ENCODE data around the gene SDC1. TPM values are rescaled to one million over a fixed set of nuclear protein-coding genes. Genes with fewer than 3 reads are reported as not detected.

The SDC1 gene
- 1.6 and 2.4 TPM in 2 replicates for total RNA-seq

DNA sequence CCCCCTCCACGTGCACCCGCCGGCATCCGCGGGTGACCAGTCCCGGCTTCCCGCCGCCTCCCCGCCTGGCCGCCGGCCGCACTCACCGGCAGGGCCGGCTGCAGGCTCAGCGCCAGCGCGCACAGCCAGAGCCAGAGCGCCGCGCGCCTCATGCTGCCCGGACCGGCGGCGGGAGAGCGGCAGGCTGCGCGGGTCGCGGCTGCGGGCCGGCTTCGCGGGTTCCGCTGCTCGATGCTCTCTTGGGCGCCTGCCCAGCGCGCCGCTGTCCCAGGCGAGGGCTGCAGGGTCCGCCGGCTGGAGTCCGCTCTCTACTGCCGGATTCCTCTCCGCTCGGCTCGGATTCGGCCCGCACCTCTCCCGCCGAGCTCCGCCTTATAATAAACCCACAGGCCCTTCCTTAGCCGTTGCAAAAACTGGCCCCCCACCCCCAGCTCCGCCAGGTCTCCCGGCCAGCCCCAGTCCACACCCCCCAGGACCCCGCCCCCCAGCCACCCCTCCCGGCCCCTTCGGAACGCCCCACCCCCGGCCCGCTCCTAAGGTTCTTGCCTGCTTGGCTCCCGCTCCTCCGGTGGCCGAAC is at the start of gene SDC1:
Gene SDC1, minus strand, starts transcription at position 415 of the 578 bp plus-strand sequence. Its CDS starts 263 bp downstream, at position 152.

Other genes with a start within 250 kb of the SDC1 start
- 4.3 and 4.8 TPM in 2 replicates for gene WDR35, start 235.0 kb downstream of the SDC1 start, total RNA-seq
- gene MATN3, start 212.5 kb downstream of the SDC1 start, total RNA-seq, result 0.62 and 0.73 TPM in 2 replicates
- 281 and 285 TPM in 2 replicates for gene LAPTM4A, start 173.5 kb downstream of the SDC1 start, total RNA-seq
- 26.7 and 27.9 TPM in 2 replicates for gene PUM2, start 125.7 kb upstream of the SDC1 start, total RNA-seq
- gene RHOB, start 221.9 kb upstream of the SDC1 start, total RNA-seq, result 180 and 189 TPM in 2 replicates

Data from cardiac ventricle fibroblast (primary cell).